ENCODE measurements around the gene OPTC. TPM values are rescaled to one million over a fixed set of nuclear protein-coding genes. Genes with fewer than 3 reads are reported as not detected.

OPTC gene
- total and polyA plus RNA-seq, 2 of the 8 experiments (the other 6 are each of a cell fraction or from before 2014, with no cell fraction given), result 1.1 to 4.0 TPM

DNA sequence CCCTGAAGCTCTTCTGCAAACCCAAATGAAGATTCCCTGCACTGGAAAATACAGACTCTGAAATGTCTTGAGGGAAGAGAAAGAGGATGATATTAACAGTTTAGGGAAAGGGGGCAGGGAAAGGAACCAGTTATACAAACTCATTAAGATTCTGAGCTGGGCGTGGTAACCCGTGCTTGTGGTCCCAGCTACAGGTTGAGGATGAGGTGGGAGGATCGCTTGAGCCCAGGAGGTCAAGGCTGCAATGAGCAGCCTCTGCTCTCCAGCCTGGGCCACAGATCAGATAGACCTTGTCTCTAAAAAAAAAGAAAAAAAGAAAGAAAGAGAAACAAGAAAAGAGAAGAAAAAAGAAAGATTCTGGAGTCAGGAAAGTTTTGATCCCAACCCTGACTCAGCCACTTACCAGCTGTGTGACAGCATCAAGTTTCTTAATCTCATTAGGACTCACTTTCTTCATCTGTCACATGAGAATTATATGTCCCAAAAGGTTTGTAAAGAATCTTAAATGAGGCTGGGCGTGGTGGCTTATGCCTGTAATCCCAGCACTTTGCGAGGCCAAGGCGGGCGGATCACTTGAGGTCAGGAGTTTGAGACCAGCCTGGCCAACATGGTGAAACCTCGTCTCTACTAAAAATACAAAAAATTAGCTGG is 53.9 kb downstream of the OPTC start:
- 87% methylated on average over 8 of the region's 8 CpGs; no CpG with 5 or more reads in 1 of the 2 experiments for WGBS, 2 experiments (ENCODE audit: extremely low coverage in 1 of 2, insufficient coverage in 1 of 2, insufficient read length in 1 of 2, insufficient replicate concordance in 2 of 2, low coverage in 1 of 2, low lambda C conversion rate in 2 of 2, missing lambda C conversion rate in 1 of 2)
- Histone ChIP-seq H2BK5ac (ENCODE audit: low read depth, low read length) (no peak overlapping the region), H3K4me3 (ENCODE audit: extremely low read depth in 1 of 4, insufficient read depth in 2 of 4, low read depth in 3 of 4, low read length in 4 of 4) (no peak overlapping the region), H4K91ac (replicated peaks; ENCODE audit: insufficient read length, low read length) (no peak overlapping the region), H3K9me3 (ENCODE audit: insufficient read depth in 2 of 2, low read depth in 1 of 2, low read length in 1 of 2) (no peaks in the 10 kb centered on the region), H2BK15ac (ENCODE audit: low read length) (no peak overlapping the region), H3K9ac (replicated peaks in 1 of 4; ENCODE audit: extremely low read depth in 1 of 4, low read depth in 3 of 4, low read length in 3 of 4) (no peak overlapping the region; a peak in 1 of 7 replicates), H4K5ac (ENCODE audit: insufficient read length, low read depth, low read length) (no peak overlapping the region), H3K4ac (replicated peaks; ENCODE audit: insufficient read length, low read depth, low read length) (no peak overlapping the region), H2BK12ac (ENCODE audit: low read depth, low read length) (no peak overlapping the region), H3K23me2 (ENCODE audit: low read depth, low read length) (no peaks in the 10 kb centered on the region), H3K14ac (ENCODE audit: insufficient read length) (no peak overlapping the region), H3K27ac (ENCODE audit: low read depth, low read length) (no peak overlapping the region), H2BK20ac (ENCODE audit: low read length) (no peak overlapping the region), H4K8ac (ENCODE audit: extremely low read depth, insufficient read depth, low read length) (no peak overlapping the region), H3K4me2 (ENCODE audit: insufficient read depth in 1 of 2, low read depth in 2 of 2, low read length in 2 of 2) (peak overlapping the region in 1 of 2 experiments; percentile 48; a peak in 1 of 4 replicates), H3K4me1 (replicated peaks in 1 of 4; ENCODE audit: control insufficient read depth in 3 of 4, insufficient read depth in 4 of 4, low read length in 3 of 4) (peaks cover 5 to 25% (median 18%) of the 10 kb centered on the region in 4 experiments; a peak in 6 of 7 replicates), H3K23ac (ENCODE audit: insufficient read length) (no peak overlapping the region), H4K20me1 (replicated peaks in 1 of 2; ENCODE audit: control insufficient read depth in 1 of 2, insufficient read depth in 2 of 2, low read length in 2 of 2) (no peaks in the 10 kb centered on the region), H2BK120ac (replicated peaks; ENCODE audit: low read depth, low read length) (no peak overlapping the region), H3K36me3 (ENCODE audit: control insufficient read depth in 2 of 4, insufficient read depth in 4 of 4, low read length in 3 of 4) (no peaks in the 10 kb centered on the region), H3K18ac (ENCODE audit: extremely low read depth, low read length) (no peak overlapping the region), H2AFZ (ENCODE audit: low read length) (no peak overlapping the region), H2AK5ac (ENCODE audit: low read depth, low read length) (no peak overlapping the region), H3K56ac (replicated peaks; ENCODE audit: insufficient read length, low read depth, low read length) (no peak overlapping the region), H3K79me1 (ENCODE audit: low read depth, low read length) (no peaks in the 10 kb centered on the region), H3K79me2 (ENCODE audit: control insufficient read depth in 1 of 2, insufficient read depth in 2 of 2, low read length in 2 of 2) (no peaks in the 10 kb centered on the region), H3K27me3 (replicated peaks in 1 of 4; ENCODE audit: control insufficient read depth in 3 of 4, extremely low read depth in 1 of 4, insufficient read depth in 3 of 4, low read length in 3 of 4) (no peaks in the 10 kb centered on the region)
- ChIA-PET CTCF (ENCODE audit: partially characterized antibody) (interaction anchor here (1.1 to 2.8 kb wide), 7 partner anchors 9 to 153 kb away, joined by 3 to 13 read pairs (median 6); no protein-coding TSS in a partner anchor), POLR2A (ENCODE audit: partially characterized antibody) (interaction anchor here (0.7 kb wide), 1 partner anchor 27 kb away, joined by 3 read pairs; no protein-coding TSS in a partner anchor)
- DNase-seq (ENCODE audit: low read depth in 1 of 2, low spot score in 2 of 2) (no peak), FAIRE-seq (no peak)
- TF ChIP-seq SIRT6 (IDR thresholded peaks at IDR 0.05; ENCODE audit: low read length) (no peak), TCF12 (IDR thresholded peaks at IDR 0.05; ENCODE audit: low read depth, low read length) (no peak), RAD21 (IDR thresholded peaks at IDR 0.05 in 1 of 2, conservative IDR thresholded peaks at IDR 0.05 in 1 of 2; ENCODE audit: low read depth in 2 of 2, low read length in 2 of 2) (no peak), NRF1 (IDR thresholded peaks at IDR 0.05; ENCODE audit: low read depth, low read length) (no peak), CHD1 (IDR thresholded peaks at IDR 0.05; ENCODE audit: low read depth, low read length) (no peak), TEAD4 (IDR thresholded peaks at IDR 0.05; ENCODE audit: low read depth, low read length) (no peak), HDAC6 (IDR thresholded peaks at IDR 0.05; ENCODE audit: low read depth, low read length) (no peak), SAP30 (IDR thresholded peaks at IDR 0.05; ENCODE audit: insufficient read depth, insufficient replicate concordance, low read length) (no peak), RXRA (IDR thresholded peaks at IDR 0.05; ENCODE audit: insufficient read depth, low read depth, low read length) (no peak), MAFK (IDR thresholded peaks at IDR 0.05; ENCODE audit: low read depth, low read length) (no peak), RNF2 (IDR thresholded peaks at IDR 0.05; ENCODE audit: borderline replicate concordance, low read depth, low read length, missing control alignments, poor library complexity, severe bottlenecking) (no peak), HDAC2 (IDR thresholded peaks at IDR 0.05; ENCODE audit: borderline replicate concordance in 1 of 2, low read depth in 2 of 2, low read length in 2 of 2) (no peak), POLR2A (IDR thresholded peaks at IDR 0.05; ENCODE audit: control extremely low read depth in 1 of 2, low read depth in 2 of 2, low read length in 2 of 2) (no peak)
